ENCODE measurements around the gene CHMP4B.
A peak's percentile ranks its signal among the peaks of the same experiment; 100 is the strongest.

The CHMP4B gene

GRCh38 chr20:33866398-33867100 is 55.4 kb downstream of the CHMP4B start:
- DNase-seq: peak; percentile 13

- DNase-seq: no peak
These were observed 56.9 kb downstream of the CHMP4B start for GRCh38 chr20:33868042-33868441.

- no peak for DNase-seq
These were observed 57.4 kb downstream of the CHMP4B start for GRCh38 chr20:33868595-33868994.

- DNase-seq: no peak
These were observed 58.1 kb downstream of the CHMP4B start for GRCh38 chr20:33869283-33869682.

GRCh38 chr20:33871362-33871761 is 60.2 kb downstream of the CHMP4B start:
- no peak for DNase-seq

GRCh38 chr20:33874129-33874528 is 63.0 kb downstream of the CHMP4B start:
- DNase-seq: no peak

- DNase-seq: no peak
These were observed 63.9 kb downstream of the CHMP4B start for GRCh38 chr20:33875055-33875454.

GRCh38 chr20:33875534-33876026 is 64.4 kb downstream of the CHMP4B start:
- DNase-seq: no peak

GRCh38 chr20:33878583-33878982 is 67.4 kb downstream of the CHMP4B start:
- DNase-seq: no peak

GRCh38 chr20:33880396-33880795 is 69.2 kb downstream of the CHMP4B start:
- no peak for DNase-seq

- no peak for DNase-seq
These were observed 70.8 kb downstream of the CHMP4B start for GRCh38 chr20:33881989-33882388.

- no peak for DNase-seq
These were observed 71.3 kb downstream of the CHMP4B start for GRCh38 chr20:33882481-33882880.

GRCh38 chr20:33883164-33883563 is 72.0 kb downstream of the CHMP4B start:
- no peak for DNase-seq

- DNase-seq: no peak
These were observed 73.5 kb downstream of the CHMP4B start for GRCh38 chr20:33884633-33885032.

- DNase-seq: no peak
These were observed 78.2 kb downstream of the CHMP4B start for GRCh38 chr20:33889312-33889711.

GRCh38 chr20:33890557-33890956 is 79.4 kb downstream of the CHMP4B start:
- DNase-seq: peak; percentile 57

- peak; percentile 84 for DNase-seq
These were observed 82.2 kb downstream of the CHMP4B start for GRCh38 chr20:33893314-33893713.

- DNase-seq: peak; percentile 44
These were observed 83.7 kb downstream of the CHMP4B start for GRCh38 chr20:33894798-33895197.

- peak; percentile 68 for DNase-seq
These were observed 85.4 kb downstream of the CHMP4B start for GRCh38 chr20:33896509-33896908.

GRCh38 chr20:33897313-33897912 is 86.3 kb downstream of the CHMP4B start:
- no peak for DNase-seq

- no peak for DNase-seq
These were observed 88.0 kb downstream of the CHMP4B start for GRCh38 chr20:33899106-33899505.

GRCh38 chr20:33900521-33901131 is 89.5 kb downstream of the CHMP4B start:
- no peak for DNase-seq

GRCh38 chr20:33901132-33901523 is 90.0 kb downstream of the CHMP4B start:
- DNase-seq: no peak

GRCh38 chr20:33902011-33902410 is 90.9 kb downstream of the CHMP4B start:
- DNase-seq: no peak

Measured in fibroblast of skin of back (primary cell).